GM12892 (cell line): Measurements from ENCODE around the gene PRM1.

ENCODE experiments used
- DNase-seq: peaks from one replicate; pipeline ENCODE4 v3.0.0; 2011; ENCODE audit not compliant: insufficient read length
- FAIRE-seq: peaks from 2 replicates; lab custom pipeline; 2011; peaks lifted over from hg19 to GRCh38; lab: Jason Lieb, UNC
- POLR2A ChIP-seq: IDR thresholded peaks from 2 replicates; pipeline ENCODE4 v1.6.1; 2011; ENCODE audit warnings: low read depth, low read length, control low read depth
- POLR2AphosphoS5 ChIP-seq: IDR thresholded peaks from 2 replicates; pipeline ENCODE4 v1.6.1; 2011; ENCODE audit warnings: low read depth, low read length, control low read depth
- TAF1 ChIP-seq: IDR thresholded peaks from 2 replicates; pipeline ENCODE4 v1.6.1; 2011; ENCODE audit warnings: low read depth, mild to moderate bottlenecking, control low read depth, low read length, borderline replicate concordance

PRM1 gene

DNA sequence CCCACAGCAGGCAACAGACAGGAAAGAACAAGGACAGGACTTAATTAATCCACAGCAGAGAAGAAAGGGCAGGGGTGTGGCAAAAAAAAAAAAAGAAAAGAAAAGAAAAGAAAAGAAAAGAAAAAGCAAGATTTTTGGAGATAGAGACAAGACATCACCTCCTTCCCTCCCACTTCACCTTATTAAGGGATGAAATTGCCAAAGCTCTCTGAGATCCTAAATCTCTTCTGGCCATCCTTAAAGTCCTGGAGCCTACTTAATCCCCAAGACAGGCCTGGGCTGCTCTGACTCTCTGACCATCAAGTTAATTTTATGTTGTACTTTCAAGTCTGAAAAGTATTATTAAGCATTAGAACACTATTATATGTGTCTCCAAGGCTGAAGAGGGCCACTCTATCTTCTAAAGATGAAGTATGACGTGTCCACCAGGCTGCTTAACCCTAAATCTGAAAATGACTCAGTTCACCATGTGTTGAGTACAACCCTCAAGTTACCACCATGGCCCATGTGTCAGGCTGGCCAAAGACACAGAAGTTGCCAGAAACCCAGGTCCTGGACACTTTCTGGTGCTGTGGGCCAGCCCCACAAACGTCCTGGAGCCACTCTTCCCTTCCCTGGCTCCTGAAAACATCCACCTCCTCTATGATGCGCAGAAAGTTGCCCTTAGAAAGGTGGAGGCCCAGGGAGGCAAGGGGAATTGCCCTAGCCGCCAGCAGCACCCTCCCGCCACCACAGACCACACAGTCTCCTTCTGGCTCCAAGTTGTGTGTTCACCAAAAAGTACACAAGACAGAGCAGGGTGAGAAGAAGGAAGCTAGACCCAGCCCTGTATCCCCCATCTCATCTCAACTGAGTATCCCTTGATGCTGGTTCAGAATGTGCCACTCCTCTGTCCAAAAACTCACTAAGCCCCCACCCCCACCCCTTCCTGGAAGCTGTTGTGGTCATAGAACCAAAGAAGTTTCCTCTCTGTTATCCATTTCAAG is 27.8 kb downstream of the PRM1 start:
- peak; percentile 36 for FAIRE-seq
- no peak for DNase-seq
- peak; percentile 72; the same call in 1 of the 2 replicates for TF ChIP-seq POLR2AphosphoS5
- TF ChIP-seq POLR2A: peak; percentile 55
- TF ChIP-seq TAF1: no peak

DNA sequence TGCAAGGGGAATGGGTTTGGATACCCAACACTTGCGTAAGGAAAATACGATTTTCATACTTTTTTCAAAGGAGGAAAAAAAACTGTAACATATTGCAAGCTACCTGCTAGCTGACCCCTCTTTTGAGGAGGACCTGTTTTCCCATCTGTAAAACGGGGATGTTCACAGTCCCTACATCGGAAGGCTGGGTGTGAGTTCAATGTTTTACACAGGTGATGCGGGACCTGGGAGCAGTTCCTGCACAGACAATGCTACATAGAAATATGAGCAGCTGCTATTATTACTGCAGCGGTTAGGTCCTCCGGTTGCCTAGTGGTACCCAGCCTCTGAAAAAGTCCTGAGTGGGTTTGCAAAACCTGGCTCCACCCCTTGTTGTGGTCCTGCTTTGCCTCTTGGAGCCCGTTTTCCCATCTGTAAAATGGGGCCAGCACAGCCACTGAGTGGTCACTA is 28.6 kb downstream of the PRM1 start:
- no peak for DNase-seq

GRCh38 chr16:11251525-11252481 is 29.3 kb downstream of the PRM1 start:
- TF ChIP-seq POLR2AphosphoS5: peak; percentile 83; the same call in 1 of the 2 replicates
- peak; percentile 66 for TF ChIP-seq POLR2A
- no peak for TF ChIP-seq TAF1
- DNase-seq (no peak), FAIRE-seq (no peak)

More for the DNA sequence above, 28.6 kb downstream of the PRM1 start:
- no peak for FAIRE-seq
- TF ChIP-seq TAF1: no peak
- peak; percentile 1; the same call in 1 of the 2 replicates for TF ChIP-seq POLR2A
- TF ChIP-seq POLR2AphosphoS5: no peak; the same call in 1 of the 2 replicates

GRCh38 chr16:11250786-11251524 is 30.2 kb downstream of the PRM1 start:
- FAIRE-seq (no peak), DNase-seq (no peak)
- 0 out of 2 replicates have a peak, but pooled peaks have one; percentile 13 for TF ChIP-seq POLR2AphosphoS5
- no peak for TF ChIP-seq POLR2A

- TF ChIP-seq POLR2A (peak; percentile 68), TAF1 (no peak), POLR2AphosphoS5 (peak; percentile 71)
- no peak for DNase-seq
- no peak for FAIRE-seq
Observed at GRCh38 chr16:11250091-11250785, 30.9 kb downstream of the PRM1 start.

DNA sequence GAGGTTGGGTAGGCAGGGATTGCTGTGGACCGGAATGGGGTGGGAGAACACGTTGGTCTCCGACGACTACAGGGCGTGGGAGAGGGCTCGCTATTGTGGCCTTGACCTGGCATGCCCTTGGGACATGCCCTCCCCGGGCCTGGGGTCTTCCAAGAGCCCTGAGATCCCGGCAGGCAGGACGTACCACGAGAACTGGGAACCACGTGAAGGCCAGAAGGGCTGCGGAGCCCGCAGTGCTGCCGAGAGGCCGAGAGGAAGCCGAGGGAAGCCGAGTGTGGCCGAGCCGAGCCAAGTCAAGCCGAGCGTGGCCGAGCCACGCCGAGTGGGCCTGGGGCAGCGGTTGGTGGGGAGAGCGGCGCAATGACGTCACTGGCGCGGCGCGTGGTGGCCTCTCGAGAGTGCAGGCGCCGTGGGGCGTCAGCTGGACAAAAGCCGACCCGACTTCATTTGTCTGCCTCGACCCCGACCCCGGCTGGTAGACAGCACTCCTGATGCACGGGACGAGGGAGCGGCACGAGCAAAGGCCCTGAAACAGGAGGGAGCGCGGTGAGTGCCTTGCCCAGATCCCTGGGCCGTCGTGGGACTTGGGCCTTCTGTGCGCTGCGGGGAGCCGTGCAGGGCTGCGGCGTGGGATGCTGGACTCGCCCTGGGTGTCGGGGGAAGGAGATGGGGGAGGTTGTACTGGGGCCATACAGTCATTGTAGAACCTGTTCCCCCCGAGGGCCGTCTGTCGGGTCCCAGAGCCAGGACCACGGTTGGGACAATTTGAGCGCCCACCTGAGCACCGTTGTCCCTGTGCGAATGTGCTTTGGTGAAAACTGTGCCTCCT is 31.7 kb downstream of the PRM1 start:
- FAIRE-seq: no peak
- TF ChIP-seq POLR2A (peak; percentile 54; the same call in 1 of the 2 replicates), TAF1 (no peak)
- no peak for DNase-seq

GRCh38 chr16:11248133-11248532 is 33.0 kb downstream of the PRM1 start:
- peak; percentile 42 for FAIRE-seq
- TF ChIP-seq POLR2A (no peak), TAF1 (no peak), POLR2AphosphoS5 (no peak)
- DNase-seq: no peak

GRCh38 chr16:11245988-11246387 is 35.1 kb downstream of the PRM1 start:
- TF ChIP-seq TAF1 (no peak), POLR2A (no peak), POLR2AphosphoS5 (no peak)
- DNase-seq: no peak
- FAIRE-seq: no peak

DNA sequence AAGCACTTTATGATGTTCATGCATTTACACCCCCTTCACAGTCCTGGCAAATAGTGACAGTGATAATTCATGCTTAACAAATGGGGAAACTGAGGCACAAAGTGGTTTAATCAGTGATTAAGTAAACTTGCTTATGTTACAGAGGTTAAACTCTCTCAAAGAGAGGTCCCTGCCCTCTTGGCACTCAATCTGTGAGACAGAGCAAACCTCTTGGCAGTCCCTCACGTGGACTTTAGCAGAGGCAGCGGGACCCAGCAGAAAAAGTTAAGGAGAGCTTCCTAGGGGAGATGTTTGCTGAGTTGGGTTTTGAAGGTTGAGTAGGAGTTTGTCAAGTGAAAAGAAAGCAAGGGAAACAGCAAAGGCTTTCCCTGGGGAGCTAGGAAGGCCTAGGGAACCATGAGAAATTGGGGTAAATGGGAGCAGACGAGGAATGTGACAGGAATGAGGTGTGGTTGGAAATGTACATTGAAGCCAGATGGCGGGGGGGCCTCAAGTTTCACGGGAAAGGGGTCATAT is 35.9 kb downstream of the PRM1 start:
- TF ChIP-seq POLR2A (no peak), POLR2AphosphoS5 (no peak), TAF1 (no peak)
- no peak for FAIRE-seq
- DNase-seq: no peak
